HG03442 (cell line): Measurements from ENCODE around the gene COL23A1.

Experiments
- ATAC-seq: cut with Tn5 transposase; IDR thresholded peaks from one replicate; pipeline ENCODE4 v1.9.1; 2021; ENCODE audit warnings: mild to moderate bottlenecking, moderate library complexity; ENCODE audit not compliant: unreplicated experiment

The COL23A1 gene

DNA sequence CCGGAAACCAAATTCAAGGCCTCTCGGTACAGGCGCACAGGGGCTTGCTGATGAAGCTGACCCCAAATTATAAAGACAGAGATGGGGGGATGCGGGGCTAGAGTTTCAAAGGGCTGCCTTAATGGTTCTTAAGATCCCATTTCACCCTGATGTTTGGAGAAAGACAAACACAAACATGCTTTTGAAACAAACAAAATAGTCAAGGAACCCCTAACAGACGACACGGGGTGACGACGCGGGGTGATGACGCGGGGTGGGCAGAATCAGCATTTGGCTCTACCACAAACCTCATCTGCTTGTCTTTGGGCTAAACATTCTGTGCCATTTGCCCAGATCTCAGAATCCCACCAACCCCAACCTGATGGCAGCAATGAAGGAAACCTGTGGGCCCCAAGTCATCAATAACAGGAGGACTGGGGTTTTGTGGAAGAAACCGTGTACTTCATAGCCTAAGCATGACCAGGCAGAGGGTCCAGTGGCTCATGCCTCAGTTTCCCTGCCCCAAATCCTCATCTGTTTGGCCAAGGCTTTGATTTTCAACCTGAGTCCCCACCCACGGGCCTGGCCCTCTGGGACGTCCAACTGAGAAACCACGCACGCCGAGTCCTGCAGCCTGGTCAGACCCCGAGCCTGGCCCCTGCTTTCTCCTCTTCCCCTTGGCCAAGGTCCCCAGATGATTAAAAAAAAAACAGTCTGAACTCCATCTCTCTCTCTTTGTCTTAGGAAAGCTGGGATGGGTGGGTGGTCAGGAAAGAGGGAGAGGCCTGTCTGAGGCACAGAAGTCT, 148.5 kb downstream of the COL23A1 start:
- no peak for ATAC-seq

DNA sequence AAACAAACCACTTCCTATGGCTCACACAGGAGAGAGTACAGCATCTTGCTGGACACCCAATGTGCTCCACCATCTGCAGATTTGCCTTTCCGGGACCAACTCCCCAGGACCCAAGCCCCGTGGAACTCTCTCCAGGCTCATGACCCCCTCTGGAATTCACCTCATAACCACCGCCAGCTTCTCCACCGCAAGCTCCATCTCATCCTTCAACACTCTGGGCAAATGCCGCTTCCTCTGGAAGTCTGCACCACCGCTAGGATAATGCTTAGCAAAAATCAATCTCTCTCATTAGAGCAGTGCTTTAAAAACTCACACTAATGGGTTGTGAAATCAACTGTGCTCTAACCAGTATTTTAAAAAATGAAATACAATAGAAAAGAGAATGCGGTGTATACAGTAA, 150.0 kb downstream of the COL23A1 start:
- no peak for ATAC-seq

GRCh38 chr5:178439493-178440180, 150.6 kb downstream of the COL23A1 start:
- ATAC-seq = no peak

DNA sequence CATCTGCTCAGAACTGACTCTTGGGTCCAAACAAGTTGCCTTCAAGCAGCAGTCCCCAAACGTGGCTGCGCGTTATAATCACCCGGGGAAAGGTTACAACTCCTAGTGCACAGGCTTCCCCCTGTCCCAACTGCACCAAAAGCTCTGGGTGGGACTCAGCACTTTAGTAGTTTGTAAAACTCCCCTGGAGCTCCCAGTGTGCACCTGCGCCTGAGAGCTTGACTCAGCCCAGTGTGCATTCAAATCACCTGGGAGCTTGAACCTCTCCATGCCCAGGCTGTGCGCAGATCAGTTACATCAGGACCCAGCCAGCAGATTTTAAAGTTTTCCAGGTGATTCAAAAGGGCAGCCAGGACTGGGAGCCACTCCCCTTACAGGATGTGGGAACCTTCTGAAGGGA, 151.4 kb downstream of the COL23A1 start:
- no peak for ATAC-seq

GRCh38 chr5:178437386-178438075, 152.7 kb downstream of the COL23A1 start:
- no peak for ATAC-seq

DNA sequence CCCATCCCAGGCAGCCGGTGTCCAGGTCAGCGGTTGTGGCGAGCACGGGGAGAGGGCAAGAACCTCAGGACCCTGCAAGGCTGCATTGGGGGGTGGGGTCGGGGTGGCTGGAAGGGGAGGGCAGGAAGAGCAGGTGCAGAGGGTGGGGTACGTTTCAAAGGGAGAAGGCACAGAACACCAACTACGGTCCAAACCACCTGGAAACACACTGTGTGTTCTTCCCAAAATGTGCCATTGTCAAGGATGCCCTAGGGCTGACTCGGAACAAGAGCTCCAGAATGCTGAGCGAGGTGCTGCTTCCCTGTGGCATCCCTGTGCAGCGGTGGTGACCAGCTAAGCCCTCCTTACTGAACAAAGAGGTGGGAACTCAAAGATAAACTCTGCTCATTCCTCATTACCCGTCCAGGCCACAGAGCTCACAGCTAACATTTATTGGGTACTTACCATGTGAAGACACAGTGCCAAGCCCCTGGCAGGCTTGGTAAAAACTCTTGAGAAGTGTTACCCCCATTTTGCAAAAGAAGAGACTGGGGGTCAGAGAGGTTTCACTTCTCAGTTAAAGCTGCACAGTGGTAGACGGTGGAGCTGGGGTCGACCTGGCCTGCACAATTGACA, 153.8 kb downstream of the COL23A1 start:
- ATAC-seq = no peak

GRCh38 chr5:178435321-178436238, 154.6 kb downstream of the COL23A1 start:
- no peak for ATAC-seq

DNA sequence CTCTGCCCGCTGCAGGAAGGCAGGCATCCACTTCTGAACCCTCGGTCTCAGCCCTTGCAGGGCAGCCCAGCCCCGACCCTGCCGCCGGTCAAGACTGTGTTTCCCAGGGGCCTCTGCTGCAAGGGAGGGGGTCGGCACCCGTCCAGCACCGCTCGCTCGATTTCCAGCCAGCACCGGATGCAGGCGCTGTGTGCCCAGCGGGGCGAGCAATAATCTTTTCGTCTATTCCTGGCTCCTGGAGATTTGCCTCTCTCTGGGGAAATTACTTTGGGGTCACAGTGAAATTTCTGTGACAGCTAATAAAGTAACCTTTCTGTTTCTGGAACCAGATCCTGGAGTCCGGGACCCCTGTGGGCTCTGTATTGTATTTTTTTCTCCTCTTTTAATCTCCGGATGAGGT, 155.3 kb downstream of the COL23A1 start:
- no peak for ATAC-seq

DNA sequence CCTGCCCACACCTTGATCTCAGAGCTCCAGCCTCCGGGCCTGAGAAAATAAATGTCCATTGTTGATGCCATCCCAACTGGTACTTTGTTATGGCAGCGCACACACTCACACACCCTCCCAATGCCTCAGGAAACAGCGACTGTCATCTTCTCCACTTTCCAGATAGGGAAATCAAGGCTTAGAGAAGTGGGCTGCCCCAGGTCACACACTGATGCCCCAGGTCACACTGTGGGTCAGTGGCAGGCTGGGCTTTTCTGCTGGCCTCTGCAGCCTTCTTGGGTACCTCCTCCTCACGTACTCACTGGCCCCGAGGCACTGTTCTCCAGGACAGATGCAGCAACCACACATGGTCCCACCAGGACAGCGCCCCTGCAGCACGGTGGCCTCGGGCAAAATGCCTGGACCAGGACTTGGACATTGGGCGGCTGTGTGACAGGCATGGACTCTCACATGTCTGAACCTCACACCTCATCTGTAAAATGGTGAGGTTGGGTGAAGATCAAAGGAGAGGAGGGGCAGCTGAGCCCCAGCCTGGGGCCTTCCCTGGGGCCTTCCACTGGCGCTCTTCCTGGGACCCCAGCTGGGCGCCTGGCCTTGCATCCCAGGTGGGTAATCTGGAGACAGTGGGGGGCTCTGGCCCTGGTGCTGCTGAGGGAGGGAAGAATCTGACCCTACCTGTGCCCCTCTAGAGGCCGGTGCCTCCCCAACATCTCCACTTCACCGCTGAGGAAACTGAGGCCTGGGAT, 156.0 kb downstream of the COL23A1 start:
- ATAC-seq = no peak

DNA sequence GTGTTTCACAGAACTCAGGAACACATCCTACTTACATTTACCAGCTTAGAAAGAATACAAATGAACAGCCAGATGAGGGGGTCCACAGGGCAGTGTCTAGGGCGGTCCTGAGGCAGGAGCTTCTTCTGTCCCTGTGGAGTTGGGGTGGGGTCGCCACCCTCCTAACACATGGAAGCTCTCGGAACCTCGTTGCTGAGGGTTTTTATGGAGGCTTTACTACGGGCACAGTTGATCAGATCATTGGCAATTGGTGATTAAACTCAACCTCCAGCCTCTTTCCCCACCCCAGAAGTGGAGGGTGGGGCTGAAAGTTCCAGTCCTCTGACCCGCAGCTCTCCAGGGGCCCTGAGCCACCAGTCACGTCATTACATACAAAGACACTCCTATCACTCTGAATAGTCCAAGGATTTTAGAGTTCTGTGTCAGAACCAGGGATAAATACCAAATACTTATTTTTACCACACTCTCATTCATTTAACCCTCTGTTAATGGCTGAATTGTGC, 156.9 kb downstream of the COL23A1 start:
- ATAC-seq = no peak

GRCh38 chr5:178432421-178433272, 157.5 kb downstream of the COL23A1 start:
- no peak for ATAC-seq

GRCh38 chr5:178431782-178432165, 158.4 kb downstream of the COL23A1 start:
- no peak for ATAC-seq

- no peak for ATAC-seq
Observed at GRCh38 chr5:178431063-178431781, 159.0 kb downstream of the COL23A1 start.

- ATAC-seq = no peak
Observed at GRCh38 chr5:178430186-178431062, 159.8 kb downstream of the COL23A1 start.

DNA sequence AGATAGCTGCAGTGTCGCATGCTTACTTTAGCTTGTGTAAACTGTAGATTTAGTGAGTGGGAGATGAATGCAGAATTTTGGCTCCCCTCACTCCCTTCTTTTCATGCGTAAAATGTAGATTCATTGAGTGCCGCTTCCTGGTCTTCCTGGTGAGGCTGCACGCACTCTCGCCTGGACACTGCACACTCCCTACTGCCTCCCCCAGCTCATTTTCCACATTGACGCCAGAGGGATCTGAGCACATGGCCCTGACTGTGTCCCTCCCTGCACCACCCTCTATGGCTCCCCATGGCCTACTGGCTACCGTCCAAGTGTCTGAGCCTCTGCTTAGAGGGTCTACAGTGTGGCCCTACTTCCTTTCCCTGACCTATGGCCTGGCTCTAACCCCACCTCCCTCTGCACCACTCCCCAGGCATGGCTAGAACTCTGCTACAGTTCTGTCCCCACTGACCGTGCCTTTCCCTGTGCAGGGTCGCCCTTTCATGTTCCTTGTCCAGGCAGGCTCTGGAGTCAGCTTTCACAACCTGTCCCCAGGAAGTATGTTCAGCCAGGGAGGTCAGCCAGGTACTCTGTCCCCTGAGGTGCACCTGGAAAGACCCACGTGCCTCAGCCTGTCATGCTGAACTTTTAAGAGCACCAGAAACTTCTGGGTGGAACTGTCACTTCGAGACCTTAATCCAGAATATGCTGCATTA, 160.6 kb downstream of the COL23A1 start:
- no peak for ATAC-seq

- no peak for ATAC-seq
Observed at GRCh38 chr5:178429156-178429468, 161.1 kb downstream of the COL23A1 start.
